HG03108 (cell line): ENCODE results near the gene TXNDC17.
A peak's percentile ranks its signal among the peaks of the same experiment; 100 is the strongest.
"Not testable (repeated sequence)": the region's sequence is repeated elsewhere in the genome, so short reads cannot be mapped to it uniquely, and the experiment has no call there.

Source experiments
- ATAC-seq: cut with Tn5 transposase; IDR thresholded peaks from one replicate; pipeline ENCODE4 v1.9.1; 2021; ENCODE audit warnings: moderate library complexity; ENCODE audit not compliant: unreplicated experiment

The TXNDC17 gene

GRCh38 chr17:6636616-6637457 is 4.0 kb upstream of the TXNDC17 start:
- no peak for ATAC-seq

GRCh38 chr17:6637458-6637840 is 3.4 kb upstream of the TXNDC17 start:
- no peak for ATAC-seq

GRCh38 chr17:6638046-6638908 is 2.6 kb upstream of the TXNDC17 start:
- ATAC-seq: no peak

- ATAC-seq: no peak
Observed at GRCh38 chr17:6639014-6639585, 1.8 kb upstream of the TXNDC17 start.

- ATAC-seq: no peak
Observed at GRCh38 chr17:6639586-6640535, 999 bp upstream of the TXNDC17 start.

GRCh38 chr17:6641247-6641863 is 495 bp downstream of the TXNDC17 start:
- ATAC-seq: peak; percentile 1

- no peak for ATAC-seq
Observed at GRCh38 chr17:6642592-6642991, 1.7 kb downstream of the TXNDC17 start.

GRCh38 chr17:6643451-6644125 is 2.7 kb downstream of the TXNDC17 start:
- ATAC-seq: no peak

GRCh38 chr17:6648181-6648580 is 7.3 kb downstream of the TXNDC17 start:
- ATAC-seq: no peak

- ATAC-seq: peak; percentile 93
Observed at GRCh38 chr17:6651354-6651918, 10.6 kb downstream of the TXNDC17 start, which contains the start of the genes C17orf100 and MED31. Gene C17orf100, plus strand, starts transcription at chr17:6651762. Its CDS starts 152 bp downstream, at chr17:6651914. Gene MED31, minus strand, starts transcription at chr17:6651605. Its CDS starts 77 bp downstream, at chr17:6651528.

GRCh38 chr17:6651919-6652452 is 11.1 kb downstream of the TXNDC17 start:
- ATAC-seq: peak; percentile 7

- ATAC-seq: no peak
Observed at GRCh38 chr17:6654841-6655731, 14.2 kb downstream of the TXNDC17 start.

- ATAC-seq: not testable (repeated sequence)
Observed at GRCh38 chr17:6655732-6656361, 15.0 kb downstream of the TXNDC17 start.

- not testable (repeated sequence) for ATAC-seq
Observed at GRCh38 chr17:6656797-6657632, 16.2 kb downstream of the TXNDC17 start.

- no peak for ATAC-seq
Observed at GRCh38 chr17:6657633-6658287, 16.9 kb downstream of the TXNDC17 start.

GRCh38 chr17:6658411-6658810 is 17.6 kb downstream of the TXNDC17 start:
- ATAC-seq: not testable (repeated sequence)
